Mammary epithelial cell (primary cell): ENCODE results near the gene KCNN3.

ENCODE experiments used
- EZH2 ChIP-seq: IDR thresholded peaks from 2 replicates; pipeline ENCODE4 v1.6.1; 2012; ENCODE audit warnings: low read length, inconsistent platforms, borderline replicate concordance
- TF ChIP-seq, protein P1 (sequence below), 2 donors: IDR thresholded peaks in 1 of 2; conservative IDR thresholded peaks in 1 of 2; 2 replicates each; pipeline ENCODE4 v1.5.1; 2011 to 2012; ENCODE audit warnings: inconsistent platforms in 2 of 2, low read length in 2 of 2, mild to moderate bottlenecking in 2 of 2, control low read depth in 1 of 2, low read depth in 1 of 2; ENCODE audit not compliant: insufficient read depth in 1 of 2; ENCODE audit errors: extremely low read depth in 1 of 2

DNA sequence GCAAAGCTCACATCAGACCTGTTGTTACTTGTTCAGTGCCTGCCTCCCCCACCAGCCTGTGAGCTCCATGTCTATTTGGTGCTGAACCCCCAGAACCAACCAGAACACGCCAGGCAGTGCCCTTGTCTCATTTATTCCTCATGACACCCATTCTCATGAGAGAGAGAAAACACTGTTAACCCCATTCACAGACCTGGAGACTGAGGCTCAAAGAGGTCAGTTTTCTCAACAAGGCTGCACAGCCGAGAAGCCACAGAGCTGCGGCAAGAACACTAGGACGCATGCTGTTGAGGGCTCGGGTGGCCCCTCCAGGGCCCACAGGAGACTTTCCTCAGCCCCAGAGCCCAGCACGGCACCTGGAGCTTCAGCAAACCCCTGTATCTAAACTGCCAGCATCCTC is 13.1 kb downstream of the KCNN3 start:
- TF ChIP-seq EZH2 = no peak
- TF ChIP-seq, protein P1, sequence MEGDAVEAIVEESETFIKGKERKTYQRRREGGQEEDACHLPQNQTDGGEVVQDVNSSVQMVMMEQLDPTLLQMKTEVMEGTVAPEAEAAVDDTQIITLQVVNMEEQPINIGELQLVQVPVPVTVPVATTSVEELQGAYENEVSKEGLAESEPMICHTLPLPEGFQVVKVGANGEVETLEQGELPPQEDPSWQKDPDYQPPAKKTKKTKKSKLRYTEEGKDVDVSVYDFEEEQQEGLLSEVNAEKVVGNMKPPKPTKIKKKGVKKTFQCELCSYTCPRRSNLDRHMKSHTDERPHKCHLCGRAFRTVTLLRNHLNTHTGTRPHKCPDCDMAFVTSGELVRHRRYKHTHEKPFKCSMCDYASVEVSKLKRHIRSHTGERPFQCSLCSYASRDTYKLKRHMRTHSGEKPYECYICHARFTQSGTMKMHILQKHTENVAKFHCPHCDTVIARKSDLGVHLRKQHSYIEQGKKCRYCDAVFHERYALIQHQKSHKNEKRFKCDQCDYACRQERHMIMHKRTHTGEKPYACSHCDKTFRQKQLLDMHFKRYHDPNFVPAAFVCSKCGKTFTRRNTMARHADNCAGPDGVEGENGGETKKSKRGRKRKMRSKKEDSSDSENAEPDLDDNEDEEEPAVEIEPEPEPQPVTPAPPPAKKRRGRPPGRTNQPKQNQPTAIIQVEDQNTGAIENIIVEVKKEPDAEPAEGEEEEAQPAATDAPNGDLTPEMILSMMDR (conservative IDR thresholded peaks at IDR 0.05 in 1 of 2, IDR thresholded peaks at IDR 0.05 in 1 of 2; ENCODE audit: extremely low read depth in 1 of 2, insufficient read depth in 1 of 2, low read depth in 1 of 2, low read length in 2 of 2) = no peak
